Mesenchymal stem cell (in vitro differentiated cells and primary cell): ENCODE data around the gene AKNA.

Experiments
- DNase-seq: peaks from one replicate; pipeline ENCODE4 v3.0.0-alpha.2; 2013
- H2AFZ ChIP-seq: one replicate; pipeline ENCODE4 v1.6.1; 2013; ENCODE audit warnings: low read depth, mild to moderate bottlenecking, control low read depth, inconsistent platforms, low read length, moderate library complexity
- H2AK5ac ChIP-seq: 2 replicates; pipeline ENCODE4 v1.6.1; 2013; ENCODE audit warnings: low read length, moderate library complexity, mild to moderate bottlenecking, inconsistent platforms; ENCODE audit not compliant: severe bottlenecking
- H2BK120ac ChIP-seq: one replicate; pipeline ENCODE4 v1.6.1; 2013; ENCODE audit warnings: low read depth, mild to moderate bottlenecking, inconsistent platforms, low read length, moderate library complexity
- H2BK12ac ChIP-seq, 2 experiments: one replicate each; pipeline ENCODE4 v1.6.1; 2013; ENCODE audit warnings: inconsistent platforms in 2 of 2, low read length in 2 of 2, mild to moderate bottlenecking in 2 of 2, moderate library complexity in 2 of 2, control low read depth in 1 of 2
- H2BK15ac ChIP-seq: one replicate; pipeline ENCODE4 v1.6.1; 2013; ENCODE audit warnings: mild to moderate bottlenecking, low read depth, inconsistent platforms; ENCODE audit not compliant: poor library complexity, severe bottlenecking
- H2BK5ac ChIP-seq: 2 replicates; pipeline ENCODE4 v1.6.1; 2013; ENCODE audit warnings: low read depth, mild to moderate bottlenecking, low read length, control low read depth, inconsistent platforms; ENCODE audit not compliant: poor library complexity, severe bottlenecking
- H3K14ac ChIP-seq, 2 experiments: one replicate each; pipeline ENCODE4 v1.6.1; 2013; ENCODE audit warnings: inconsistent platforms in 2 of 2, low read length in 2 of 2, control low read depth in 1 of 2, mild to moderate bottlenecking in 1 of 2, moderate library complexity in 1 of 2
- H3K18ac ChIP-seq, 2 experiments: one replicate each; pipeline ENCODE4 v1.6.1; 2013; ENCODE audit warnings: inconsistent platforms in 2 of 2, low read length in 2 of 2, control low read depth in 1 of 2, low read depth in 1 of 2, mild to moderate bottlenecking in 1 of 2
- H3K23ac ChIP-seq, 2 experiments: one replicate each; pipeline ENCODE4 v1.6.1; 2013; ENCODE audit warnings: inconsistent platforms in 2 of 2, low read length in 2 of 2, mild to moderate bottlenecking in 2 of 2, moderate library complexity in 2 of 2, control low read depth in 1 of 2
- H3K27ac ChIP-seq: 2 replicates; pipeline ENCODE4 v1.5.1; 2013; ENCODE audit warnings: mild to moderate bottlenecking, moderate library complexity, low read length, control low read depth, inconsistent platforms; ENCODE audit not compliant: poor library complexity, severe bottlenecking
- H3K27me3 ChIP-seq, 2 experiments: 2 replicates each; pipeline versions ENCODE4 v1.6.1 to v1.7.0; 2013; ENCODE audit warnings: low read length in 2 of 2, mild to moderate bottlenecking in 2 of 2, moderate library complexity in 2 of 2, control low read depth in 1 of 2, inconsistent platforms in 1 of 2; ENCODE audit not compliant: control insufficient read depth in 1 of 2, insufficient read depth in 1 of 2
- H3K36me3 ChIP-seq, 2 experiments: 2 replicates each; pipeline versions ENCODE4 v1.6.1 to v1.7.0; 2013; ENCODE audit warnings: low read length in 2 of 2, control low read depth in 1 of 2, inconsistent platforms in 1 of 2, low read depth in 1 of 2, mild to moderate bottlenecking in 1 of 2; ENCODE audit not compliant: insufficient read depth in 2 of 2, control insufficient read depth in 1 of 2
- H3K4ac ChIP-seq, 2 experiments: one replicate each; pipeline ENCODE4 v1.6.1; 2013; ENCODE audit warnings: inconsistent platforms in 2 of 2, low read length in 2 of 2, mild to moderate bottlenecking in 2 of 2, moderate library complexity in 2 of 2, control low read depth in 1 of 2, low read depth in 1 of 2
- H3K4me1 ChIP-seq: 2 replicates; pipeline ENCODE4 v1.6.1; 2013; ENCODE audit warnings: low read depth, low read length, control low read depth; ENCODE audit not compliant: control insufficient read depth, insufficient read depth
- H3K4me2 ChIP-seq: 2 replicates; pipeline ENCODE4 v1.6.1; 2013; ENCODE audit warnings: low read length, mild to moderate bottlenecking, inconsistent platforms; ENCODE audit not compliant: poor library complexity, severe bottlenecking
- H3K4me3 ChIP-seq, 2 experiments: 2 replicates each; pipeline versions ENCODE4 v1.5.1 to v1.7.0; 2013; ENCODE audit warnings: low read length in 2 of 2, mild to moderate bottlenecking in 2 of 2, control low read depth in 1 of 2, low read depth in 1 of 2; ENCODE audit not compliant: insufficient read depth in 1 of 2
- H3K79me1 ChIP-seq: replicated peaks from 2 replicates; pipeline ENCODE4 v1.6.1; 2013; ENCODE audit warnings: mild to moderate bottlenecking, control low read depth, low read length, inconsistent platforms; ENCODE audit not compliant: poor library complexity, severe bottlenecking
- H3K9ac ChIP-seq: 2 replicates; pipeline ENCODE4 v1.7.0; 2013; ENCODE audit warnings: mild to moderate bottlenecking, low read length, moderate library complexity
- H3K9me3 ChIP-seq: 2 replicates; pipeline ENCODE4 v1.7.0; 2013; ENCODE audit warnings: mild to moderate bottlenecking, low read length; ENCODE audit not compliant: control insufficient read depth
- H4K8ac ChIP-seq: one replicate; pipeline ENCODE4 v1.6.1; 2013; ENCODE audit warnings: inconsistent platforms, mild to moderate bottlenecking, low read length, moderate library complexity
- H4K91ac ChIP-seq: one replicate; pipeline ENCODE4 v1.6.1; 2013; ENCODE audit warnings: mild to moderate bottlenecking, low read length, inconsistent platforms
- WGBS: methylation state at CpG from one replicate; pipeline ENCODE4 v1.1.7; 2013; ENCODE audit warnings: mixed read lengths; 5-methylcytosine and 5-hydroxymethylcytosine counted together

The AKNA gene

DNA sequence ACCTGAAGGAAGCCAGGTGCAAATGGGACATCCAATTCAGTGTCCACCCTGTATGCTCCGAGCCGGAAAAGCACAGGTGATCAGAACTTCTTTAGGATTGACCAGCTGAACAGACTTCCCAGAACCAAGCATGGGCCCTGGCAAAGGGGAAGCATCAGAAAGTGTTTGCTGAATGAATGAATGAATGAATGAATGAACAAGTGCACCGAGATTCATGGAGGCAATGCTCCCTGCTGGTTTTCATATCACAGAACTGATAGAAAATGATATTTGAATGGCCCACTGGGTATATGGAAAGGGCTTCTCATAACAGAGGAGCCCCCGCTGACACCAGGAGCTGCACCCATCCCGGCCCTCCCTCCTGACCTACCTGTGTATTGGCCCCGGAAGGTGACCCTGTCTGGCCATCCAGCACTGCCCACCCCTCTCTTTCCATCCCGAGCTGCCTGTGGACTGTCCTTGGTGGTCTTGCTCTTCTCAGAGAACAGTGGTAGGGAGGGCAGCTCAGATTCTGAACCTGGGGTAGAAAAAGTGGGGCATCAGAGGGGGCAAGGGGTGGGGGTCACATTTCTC is 42.2 kb downstream of the AKNA start:
- H3K27me3 ChIP-seq: no peaks in the 10 kb centered on the region
- H3K18ac ChIP-seq: no peak overlapping the region
- H2BK120ac ChIP-seq: no peak overlapping the region
- H3K4me2 ChIP-seq: no peak overlapping the region
- no peak overlapping the region for H4K8ac ChIP-seq
- no peak overlapping the region for H2BK5ac ChIP-seq
- H3K27ac ChIP-seq: no peak overlapping the region
- H2BK15ac ChIP-seq: peak overlapping the region; percentile 31
- H3K4ac ChIP-seq: no peak overlapping the region
- no peak overlapping the region for H3K23ac ChIP-seq
- H3K9me3 ChIP-seq: no peaks in the 10 kb centered on the region
- no peak overlapping the region for H3K4me3 ChIP-seq
- H4K91ac ChIP-seq: no peak overlapping the region
- H3K79me1 ChIP-seq: peaks cover 1% of the 10 kb centered on the region
- no peak overlapping the region for H3K14ac ChIP-seq
- no peak overlapping the region for H2BK12ac ChIP-seq
- no peak overlapping the region for H3K9ac ChIP-seq
- WGBS: 98% methylated on average over 5 of the region's 7 CpGs
- H2AFZ ChIP-seq: no peak overlapping the region
- peaks cover 20% of the 10 kb centered on the region for H3K4me1 ChIP-seq
- H3K36me3 ChIP-seq: peaks cover 69 to 87% of the 10 kb centered on the region in 2 experiments
- H2AK5ac ChIP-seq: no peak overlapping the region
- DNase-seq: no peak

DNA sequence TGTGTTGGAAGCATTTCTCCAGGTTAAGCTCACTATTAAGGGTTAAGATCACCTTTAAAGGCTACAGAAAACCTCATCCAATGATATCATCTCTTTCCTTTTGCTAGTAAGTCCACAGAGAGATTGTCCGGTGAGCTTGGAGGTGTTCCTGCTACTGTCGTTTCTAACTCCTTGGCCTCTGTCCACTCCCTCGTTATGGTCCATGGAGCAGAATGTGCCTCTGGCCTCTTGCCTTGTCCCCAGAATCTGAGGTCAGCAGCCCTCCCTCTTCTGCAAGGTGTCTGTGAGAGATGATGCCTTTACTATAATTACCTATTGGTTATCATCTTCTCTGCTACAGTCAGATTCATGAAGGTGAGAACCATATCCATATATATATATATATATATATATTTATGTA is 43.1 kb downstream of the AKNA start:
- Histone ChIP-seq H3K27me3 (no peaks in the 10 kb centered on the region), H4K8ac (no peak overlapping the region), H3K4me2 (no peak overlapping the region), H3K4me1 (peaks cover 16% of the 10 kb centered on the region), H3K4me3 (no peak overlapping the region), H2BK120ac (no peak overlapping the region), H3K79me1 (peaks cover 1% of the 10 kb centered on the region), H2BK5ac (no peak overlapping the region), H2BK12ac (no peak overlapping the region), H3K14ac (no peak overlapping the region), H3K36me3 (peaks cover 72 to 86% of the 10 kb centered on the region in 2 experiments), H2AFZ (no peak overlapping the region), H2BK15ac (no peak overlapping the region), H3K9ac (no peak overlapping the region), H2AK5ac (no peak overlapping the region), H3K27ac (no peak overlapping the region), H4K91ac (no peak overlapping the region), H3K18ac (no peak overlapping the region), H3K4ac (no peak overlapping the region), H3K23ac (no peak overlapping the region), H3K9me3 (no peaks in the 10 kb centered on the region)
- no peak for DNase-seq
- WGBS: 91% methylated on average over 3 of the region's 3 CpGs

DNA sequence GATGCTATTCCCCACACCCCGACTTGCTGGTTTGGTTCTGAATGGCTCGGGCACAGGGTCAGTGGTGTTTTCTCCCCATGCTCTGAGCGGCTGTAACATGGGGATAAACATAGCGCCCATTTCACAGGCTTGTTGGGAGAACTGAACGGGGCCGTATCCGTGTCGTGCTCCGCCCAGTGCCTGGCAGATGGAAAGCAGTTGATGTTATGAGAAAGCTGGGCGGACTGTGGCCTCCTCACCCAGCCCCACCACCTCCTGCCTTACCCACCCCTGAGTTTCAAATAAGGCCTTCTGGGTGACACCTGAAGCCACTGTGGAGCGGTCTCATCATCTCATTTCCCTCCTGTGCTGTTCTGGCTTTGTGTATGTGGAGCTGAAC is 43.6 kb downstream of the AKNA start:
- no peak overlapping the region for H2BK5ac ChIP-seq
- H3K27ac ChIP-seq: no peak overlapping the region
- H2BK12ac ChIP-seq: no peak overlapping the region
- no peak overlapping the region for H3K14ac ChIP-seq
- no peak for DNase-seq
- no peak overlapping the region for H3K4ac ChIP-seq
- H3K9ac ChIP-seq: no peak overlapping the region
- 94% methylated on average over 8 of the region's 11 CpGs for WGBS
- H2BK15ac ChIP-seq: no peak overlapping the region
- no peak overlapping the region for H2AFZ ChIP-seq
- H3K79me1 ChIP-seq: peaks cover 1% of the 10 kb centered on the region
- no peak overlapping the region for H4K8ac ChIP-seq
- no peaks in the 10 kb centered on the region for H3K27me3 ChIP-seq
- no peaks in the 10 kb centered on the region for H3K9me3 ChIP-seq
- H3K18ac ChIP-seq: no peak overlapping the region
- H3K23ac ChIP-seq: no peak overlapping the region
- H2BK120ac ChIP-seq: no peak overlapping the region
- peaks cover 12% of the 10 kb centered on the region for H3K4me1 ChIP-seq
- H3K4me2 ChIP-seq: no peak overlapping the region
- H4K91ac ChIP-seq: no peak overlapping the region
- H3K4me3 ChIP-seq: no peak overlapping the region
- H2AK5ac ChIP-seq: no peak overlapping the region
- peaks cover 76 to 89% of the 10 kb centered on the region in 2 experiments for H3K36me3 ChIP-seq

DNA sequence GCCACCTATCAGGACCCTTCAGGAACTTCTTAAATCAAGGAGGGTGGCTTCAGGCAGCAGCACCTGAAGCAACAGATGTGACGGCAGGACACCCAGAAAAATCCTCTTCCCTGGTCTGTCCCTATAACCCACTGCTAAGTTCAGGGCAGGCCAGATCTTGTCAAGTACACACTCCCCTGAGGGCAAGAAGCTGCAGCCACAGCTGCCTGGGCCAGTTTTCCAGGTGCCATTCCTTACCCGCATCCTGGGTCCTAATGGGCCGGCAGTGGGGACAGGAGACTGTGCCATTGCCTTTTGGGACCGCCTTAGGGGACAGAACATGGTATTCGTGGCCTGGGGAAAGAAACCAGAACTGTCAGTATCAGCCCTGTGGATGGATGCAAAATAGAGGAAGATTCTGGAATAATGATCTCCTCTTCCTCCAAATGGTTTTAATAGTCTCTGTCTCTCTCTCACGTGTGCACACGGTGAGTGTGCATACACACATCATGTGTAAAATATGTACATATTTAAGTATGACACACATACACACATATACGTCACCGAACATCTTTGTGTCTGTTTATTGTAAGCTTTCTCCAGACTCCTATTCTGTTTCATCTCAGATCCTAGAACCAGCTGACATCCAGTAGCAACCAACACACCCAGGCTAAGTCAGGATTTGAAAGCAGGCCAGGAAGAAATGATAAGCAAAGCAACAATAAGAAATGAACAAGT is 44.2 kb downstream of the AKNA start:
- peaks cover 81 to 92% of the 10 kb centered on the region in 2 experiments for H3K36me3 ChIP-seq
- no peak overlapping the region for H2AK5ac ChIP-seq
- no peak overlapping the region for H4K91ac ChIP-seq
- peak; percentile 48 for DNase-seq
- peaks cover 10% of the 10 kb centered on the region for H3K4me1 ChIP-seq
- H4K8ac ChIP-seq: no peak overlapping the region
- no peaks in the 10 kb centered on the region for H3K9me3 ChIP-seq
- H3K4me2 ChIP-seq: no peak overlapping the region
- no peak overlapping the region for H3K27ac ChIP-seq
- WGBS: 84% methylated on average over 7 of the region's 9 CpGs
- H3K4me3 ChIP-seq: no peak overlapping the region
- H2BK15ac ChIP-seq: no peak overlapping the region
- no peak overlapping the region for H3K23ac ChIP-seq
- no peak overlapping the region for H2BK12ac ChIP-seq
- no peaks in the 10 kb centered on the region for H3K27me3 ChIP-seq
- no peak overlapping the region for H2AFZ ChIP-seq
- no peak overlapping the region for H2BK5ac ChIP-seq
- H3K79me1 ChIP-seq: peaks cover 1% of the 10 kb centered on the region
- H3K9ac ChIP-seq: no peak overlapping the region
- no peak overlapping the region for H3K18ac ChIP-seq
- no peak overlapping the region for H3K14ac ChIP-seq
- no peak overlapping the region for H2BK120ac ChIP-seq
- no peak overlapping the region for H3K4ac ChIP-seq
